HG03108 (cell line): ENCODE data around the gene COLEC11.
"Not testable (repeated sequence)": the region's sequence is repeated elsewhere in the genome, so short reads cannot be mapped to it uniquely, and the experiment has no call there.

Experiments
- ATAC-seq: cut with Tn5 transposase; IDR thresholded peaks from one replicate; pipeline ENCODE4 v1.9.1; 2021; ENCODE audit warnings: moderate library complexity; ENCODE audit not compliant: unreplicated experiment

The COLEC11 gene

DNA sequence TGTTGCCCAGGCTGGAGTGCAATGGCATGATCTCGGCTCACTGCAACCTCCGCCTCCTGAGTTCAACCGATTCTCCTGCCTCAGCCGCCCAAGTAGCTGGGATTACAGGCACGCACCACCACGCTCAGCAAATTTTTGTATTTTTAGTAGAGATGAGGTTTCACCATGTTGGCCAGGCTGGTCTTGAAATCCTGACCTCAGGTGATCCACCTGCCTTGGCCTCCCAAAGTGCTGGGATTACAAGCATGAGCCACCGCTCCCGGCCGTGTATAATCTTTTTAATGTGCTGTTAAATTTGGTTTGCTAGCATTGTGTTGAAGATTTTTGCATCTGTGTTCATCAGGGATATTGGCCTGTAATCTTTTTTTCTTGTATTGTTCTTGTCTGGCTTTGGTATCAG is 24.7 kb downstream of the COLEC11 start:
- not testable (repeated sequence) for ATAC-seq

GRCh38 chr2:3620834-3621233 is 25.9 kb downstream of the COLEC11 start:
- no peak for ATAC-seq

DNA sequence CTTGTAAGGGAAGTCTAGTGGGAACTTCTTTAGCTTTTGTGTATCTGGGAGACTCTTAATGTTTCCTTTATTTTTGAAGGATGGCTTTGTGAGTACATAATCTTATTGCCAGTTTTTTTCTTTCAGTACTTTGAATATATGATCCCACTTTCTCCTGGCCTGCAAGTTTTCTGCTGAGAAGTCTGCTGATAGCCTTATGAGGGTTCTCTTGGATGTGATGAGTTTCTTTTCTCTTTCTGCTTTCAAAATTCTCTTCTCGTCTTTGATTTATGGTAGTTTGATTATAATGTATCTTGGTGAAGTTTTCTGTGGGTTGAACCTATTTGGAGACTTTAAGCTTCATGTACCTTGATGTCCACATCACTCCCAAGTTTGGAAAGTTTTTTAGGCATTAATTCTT is 28.1 kb downstream of the COLEC11 start:
- no peak for ATAC-seq

DNA sequence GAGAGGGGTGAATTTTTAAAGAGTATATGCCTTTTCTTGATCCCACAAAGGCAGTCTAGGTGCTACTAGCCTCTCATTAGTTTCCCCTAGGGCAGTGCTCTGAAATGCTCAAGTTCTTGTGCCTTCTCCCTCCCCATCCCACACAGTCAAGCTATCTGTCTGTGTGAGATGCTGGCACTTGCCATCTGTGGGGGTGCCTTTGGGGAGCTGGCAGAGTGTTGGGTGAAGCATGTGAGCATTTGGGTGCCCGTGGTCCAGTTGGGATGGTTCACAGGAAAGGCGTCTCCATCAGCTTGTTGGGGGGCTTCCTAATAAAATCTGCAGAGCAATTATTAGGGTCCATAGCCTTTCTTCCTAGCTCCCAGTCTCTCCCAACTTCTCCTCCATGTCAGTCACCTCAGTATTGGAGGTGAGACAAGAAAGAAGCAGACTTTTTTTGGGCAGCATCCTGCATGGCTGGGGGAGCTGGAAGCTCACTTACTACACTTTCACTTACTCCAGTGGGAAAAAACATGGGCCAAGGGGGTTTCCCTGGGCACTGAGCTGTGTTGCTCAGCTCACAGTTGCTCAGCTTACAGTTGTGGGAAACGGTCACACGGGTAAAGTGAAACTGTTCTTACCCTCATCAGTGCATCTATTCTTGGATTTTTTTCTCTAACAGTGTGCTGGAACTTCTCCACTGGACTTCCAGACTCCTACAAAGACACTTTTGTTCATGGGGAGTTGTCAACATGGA is 29.3 kb downstream of the COLEC11 start:
- peak; percentile 72 for ATAC-seq

DNA sequence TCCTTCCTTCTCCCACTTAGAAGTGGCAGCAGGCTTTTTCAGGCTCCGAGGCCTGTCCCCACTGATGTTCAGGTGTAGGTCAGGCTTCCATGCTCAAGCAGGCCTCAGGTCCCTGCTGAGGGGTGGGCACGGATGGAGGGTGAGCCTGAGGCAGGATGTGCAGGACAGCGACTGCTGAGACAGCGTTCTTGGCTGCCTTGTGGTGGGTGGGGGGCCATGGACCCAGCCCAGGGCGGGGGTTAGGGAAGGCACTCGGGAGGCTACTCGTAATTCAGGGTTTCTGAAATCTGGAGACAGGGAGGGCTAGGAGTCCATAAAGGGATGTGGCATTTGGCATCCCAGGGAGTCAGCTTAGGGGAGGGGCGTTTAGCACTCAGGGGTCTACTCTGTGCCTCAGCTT is 30.3 kb downstream of the COLEC11 start:
- ATAC-seq, result no peak

- no peak for ATAC-seq
These were observed 31.4 kb downstream of the COLEC11 start for GRCh38 chr2:3626118-3626811.

DNA sequence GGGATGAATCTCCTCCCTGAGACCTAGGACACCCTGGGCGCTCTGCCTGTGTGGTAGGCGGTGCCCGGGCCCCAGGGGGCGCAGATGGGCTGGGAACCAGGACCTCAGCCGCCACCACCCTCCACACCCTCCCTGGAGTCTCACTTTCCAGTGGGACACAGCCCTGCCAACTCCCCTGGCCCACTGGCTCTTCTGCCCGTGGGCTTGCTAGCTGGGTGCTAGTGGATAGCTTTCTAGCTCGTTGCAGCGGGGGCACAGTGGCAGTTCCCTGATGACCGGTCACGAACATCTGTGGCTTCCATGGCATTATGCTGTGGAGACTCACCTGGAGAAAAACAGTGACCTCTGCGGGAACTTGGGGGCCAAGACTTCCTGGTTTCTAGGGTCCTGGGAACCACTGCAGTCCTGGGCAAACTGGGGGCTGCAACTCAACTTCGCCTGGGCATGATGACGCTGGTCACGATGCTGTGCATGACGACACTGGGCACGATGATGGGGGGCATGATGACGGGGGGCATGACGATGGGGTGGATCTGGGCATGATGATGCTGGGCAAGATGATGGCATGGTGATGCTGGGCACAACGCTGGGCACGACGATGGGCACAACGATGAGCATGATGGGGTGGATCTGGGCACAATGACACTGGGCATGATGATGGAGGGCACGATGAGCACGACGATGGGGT is 32.0 kb downstream of the COLEC11 start:
- ATAC-seq, result no peak

DNA sequence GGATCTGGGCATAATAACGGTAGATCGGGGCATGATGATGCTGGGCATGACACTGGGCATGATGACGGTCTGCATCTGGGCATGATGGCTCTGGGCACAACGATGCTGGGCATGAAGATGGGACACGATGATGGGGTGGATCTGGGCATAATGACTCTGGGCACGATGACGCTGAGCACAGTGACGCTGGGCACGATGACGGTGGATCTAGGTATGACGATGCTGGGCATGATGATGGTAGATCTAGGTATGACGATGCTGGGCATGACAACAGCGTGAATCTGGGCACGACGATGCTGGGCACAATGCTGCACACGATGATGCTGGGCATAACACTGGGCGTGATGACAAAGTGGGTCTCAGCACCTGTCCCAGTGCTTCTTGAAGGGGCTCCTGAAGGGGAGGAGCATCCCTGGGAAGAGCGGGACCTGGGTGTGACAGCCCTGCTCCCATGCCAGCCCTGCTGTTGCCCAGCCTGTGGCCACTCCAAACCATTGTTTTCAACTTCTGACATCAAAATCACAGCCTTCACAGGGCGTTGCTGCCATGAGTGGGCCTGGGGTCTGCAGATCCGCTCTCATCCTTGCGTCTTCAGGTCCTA is 32.7 kb downstream of the COLEC11 start:
- ATAC-seq, result no peak

DNA sequence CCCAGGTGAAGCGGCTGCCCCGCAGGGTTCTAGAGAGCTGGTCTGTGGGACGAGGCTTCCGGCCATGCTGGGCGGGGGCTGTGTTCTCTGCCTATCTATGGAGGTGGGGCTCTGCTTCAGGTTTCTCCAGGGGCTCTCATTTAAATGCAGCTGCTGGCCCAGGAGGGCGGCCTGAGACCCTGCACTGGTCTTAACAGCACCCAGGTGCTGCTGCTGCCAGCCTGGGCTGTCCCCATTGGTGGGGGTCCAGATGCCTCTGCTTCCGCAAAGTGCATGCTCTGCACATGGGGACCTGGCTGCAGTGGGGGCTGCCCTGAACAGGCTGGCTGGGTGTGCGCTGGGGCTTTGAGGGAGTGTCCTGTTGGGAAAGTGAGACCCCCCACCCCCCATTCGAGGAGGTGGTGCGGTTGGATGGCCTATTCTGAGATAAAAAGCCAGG is 33.3 kb downstream of the COLEC11 start:
- ATAC-seq, result no peak

- no peak for ATAC-seq
These were observed 33.9 kb downstream of the COLEC11 start for GRCh38 chr2:3628800-3629199.

GRCh38 chr2:3630631-3631030 is 35.7 kb downstream of the COLEC11 start:
- ATAC-seq, result no peak

DNA sequence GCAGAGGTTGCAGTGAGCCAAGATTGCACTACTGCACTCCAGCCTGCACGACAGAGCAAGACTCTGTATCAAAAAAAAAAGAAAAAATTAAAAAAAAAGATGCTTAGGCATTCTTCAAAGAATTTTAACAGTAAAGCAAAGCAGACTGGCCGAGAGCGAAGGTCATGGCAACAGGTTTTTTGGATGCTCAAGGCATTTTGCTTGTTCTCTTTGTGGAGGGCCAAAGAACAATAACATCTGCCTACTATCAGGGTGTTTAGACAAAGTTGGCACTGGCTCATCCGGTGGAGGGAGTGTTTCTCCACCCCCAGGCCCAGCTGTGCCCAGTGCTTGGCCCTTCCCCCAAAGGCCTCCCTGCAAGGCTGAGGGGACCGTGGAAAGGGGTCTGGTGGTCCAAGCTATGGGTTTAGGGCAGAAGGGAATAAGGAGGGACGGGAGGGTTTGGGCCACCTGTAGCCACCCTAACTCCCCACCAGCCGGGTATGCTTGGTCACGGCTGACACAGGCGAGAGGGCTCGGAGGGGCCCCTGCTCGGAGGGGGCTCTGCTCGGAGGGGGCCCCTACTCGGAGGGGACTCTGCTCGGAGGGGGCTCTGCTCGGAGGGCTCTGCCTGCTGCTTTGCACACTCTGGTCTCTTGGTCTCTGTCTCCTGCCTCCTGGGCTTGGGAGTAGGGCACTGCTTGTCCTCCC is 36.4 kb downstream of the COLEC11 start:
- ATAC-seq, result no peak

- ATAC-seq, result no peak
These were observed 37.1 kb downstream of the COLEC11 start for GRCh38 chr2:3631851-3632659.

- ATAC-seq, result no peak
These were observed 38.4 kb downstream of the COLEC11 start for GRCh38 chr2:3633089-3633981.

DNA sequence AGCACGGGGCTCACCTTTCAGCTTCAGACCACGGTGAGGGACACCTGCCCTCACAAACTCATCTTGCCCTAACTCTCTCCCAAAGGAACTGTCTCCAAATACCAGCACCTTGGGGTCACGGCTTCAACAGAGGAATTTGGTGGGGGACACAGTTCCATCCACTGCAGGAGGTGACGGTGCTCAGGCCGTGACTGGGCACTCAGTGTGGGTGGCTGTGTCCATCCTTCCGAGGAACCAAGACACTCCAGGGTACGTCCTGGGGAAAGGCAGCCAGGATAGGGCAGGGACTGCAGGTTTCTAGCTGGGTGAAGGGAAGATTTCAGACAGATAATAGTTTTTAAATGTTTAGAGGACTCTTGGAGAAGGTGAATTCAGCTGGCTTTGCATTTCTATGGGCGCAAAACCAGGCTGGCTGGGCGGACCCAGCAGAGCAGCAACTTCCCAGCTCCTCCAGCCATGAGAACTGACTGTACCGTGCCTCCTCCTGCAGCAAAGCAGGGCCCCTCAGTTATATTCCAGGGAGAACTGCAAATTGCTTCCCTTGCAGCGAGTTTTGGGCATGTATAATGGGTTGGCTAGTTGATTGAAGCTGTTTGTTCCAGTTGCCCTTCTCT is 39.2 kb downstream of the COLEC11 start:
- ATAC-seq, result no peak

DNA sequence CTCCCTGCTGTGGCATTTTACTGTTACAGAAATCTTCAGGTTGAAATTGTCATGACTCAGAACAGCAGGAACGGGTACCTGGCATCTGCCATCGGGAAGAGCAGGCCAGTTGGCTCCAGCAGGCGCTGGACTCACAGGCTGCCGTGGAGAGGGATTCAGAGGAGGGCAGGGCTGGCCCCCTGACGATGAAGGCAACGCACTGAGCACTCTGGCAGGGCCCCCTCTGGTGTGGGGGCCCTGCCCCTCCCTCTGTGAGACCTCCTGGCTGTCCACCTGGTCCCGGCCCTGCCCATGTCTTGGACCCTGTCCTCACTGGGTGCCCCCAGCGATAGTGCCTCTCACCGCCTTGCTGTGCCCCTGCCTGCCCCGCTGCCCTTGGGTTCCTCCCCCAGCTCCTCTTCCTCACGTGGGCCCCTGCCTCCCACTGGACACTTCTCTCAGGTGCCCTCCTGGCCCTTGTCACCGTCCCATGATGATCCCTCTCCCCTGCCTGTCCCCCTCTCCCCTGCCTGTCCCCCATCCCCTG is 39.7 kb downstream of the COLEC11 start:
- no peak for ATAC-seq

DNA sequence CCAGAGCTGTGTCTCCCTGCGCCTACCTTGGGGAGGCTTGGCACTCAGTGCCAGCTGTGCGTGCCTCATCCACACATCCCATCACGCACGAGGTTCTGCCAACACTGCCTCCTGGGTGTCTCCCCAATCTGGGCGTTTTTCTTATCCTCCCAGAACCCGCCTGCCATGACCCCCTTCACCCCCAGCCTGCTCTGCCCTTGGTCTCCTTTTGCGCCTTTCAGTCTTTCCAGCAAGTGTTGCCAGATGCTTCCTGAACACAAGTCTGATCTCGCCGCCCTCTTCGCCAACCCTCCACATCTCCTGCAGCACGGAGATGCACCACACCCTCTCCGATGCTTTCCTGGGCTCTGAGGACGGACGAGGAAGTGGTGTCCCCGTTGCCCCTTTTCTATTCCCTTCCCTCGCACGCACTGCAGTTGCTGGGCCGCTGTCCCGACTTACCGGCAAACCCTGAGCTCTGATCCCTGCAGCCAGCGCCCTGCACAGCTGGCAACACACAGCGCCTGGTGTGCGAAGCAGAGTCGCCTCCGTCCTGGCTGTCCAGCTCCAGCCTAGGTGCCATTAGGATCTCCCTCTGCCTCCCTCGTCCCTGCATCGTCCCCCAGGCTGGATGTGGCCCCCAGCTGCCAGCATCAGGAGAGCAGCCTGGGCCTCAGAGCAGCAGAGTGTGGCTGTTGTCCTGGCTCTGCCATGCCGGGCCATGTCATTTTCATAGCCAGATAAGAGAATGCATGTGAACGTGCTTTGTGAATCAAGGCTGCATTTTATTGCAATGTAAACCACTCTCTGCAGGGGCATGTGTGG is 40.5 kb downstream of the COLEC11 start:
- ATAC-seq, result no peak

GRCh38 chr2:3635975-3636327 is 41.0 kb downstream of the COLEC11 start:
- not testable (repeated sequence) for ATAC-seq
